ENCODE measurements around the gene FAM98B.
"Not testable (repeated sequence)": the region's sequence is repeated elsewhere in the genome, so short reads cannot be mapped to it uniquely, and the experiment has no call there.

FAM98B gene

GRCh38 chr15:38453971-38454695 lies at the start of gene FAM98B:
TSS of gene FAM98B (plus strand) at chr15:38454127. CDS start at chr15:38454162, 35 bp downstream.
- peak; percentile 86 for DNase-seq

GRCh38 chr15:38406436-38406835 lies 47.5 kb upstream of the FAM98B start:
- no peak for DNase-seq

- no peak for DNase-seq
Observed at GRCh38 chr15:38408576-38408975, 45.4 kb upstream of the FAM98B start.

GRCh38 chr15:38411902-38412301 lies 42.0 kb upstream of the FAM98B start:
- DNase-seq = no peak

GRCh38 chr15:38412466-38412865 lies 41.5 kb upstream of the FAM98B start:
- no peak for DNase-seq

GRCh38 chr15:38414357-38414756 lies 39.6 kb upstream of the FAM98B start:
- no peak for DNase-seq

- no peak for DNase-seq
Observed at GRCh38 chr15:38421069-38421690, 32.7 kb upstream of the FAM98B start.

GRCh38 chr15:38424101-38424552 lies 29.8 kb upstream of the FAM98B start:
- DNase-seq = no peak

- DNase-seq = no peak
Observed at GRCh38 chr15:38425269-38425668, 28.7 kb upstream of the FAM98B start.

GRCh38 chr15:38427380-38427779 lies 26.5 kb upstream of the FAM98B start:
- DNase-seq = no peak

- no peak for DNase-seq
Observed at GRCh38 chr15:38430106-38430760, 23.7 kb upstream of the FAM98B start.

GRCh38 chr15:38436993-38437392 lies 16.9 kb upstream of the FAM98B start:
- no peak for DNase-seq

GRCh38 chr15:38437603-38438002 lies 16.3 kb upstream of the FAM98B start:
- DNase-seq = not testable (repeated sequence)

GRCh38 chr15:38438031-38438986 lies 15.6 kb upstream of the FAM98B start:
- no peak for DNase-seq

- peak; percentile 74 for DNase-seq
Observed at GRCh38 chr15:38440353-38441129, 13.4 kb upstream of the FAM98B start.

- no peak for DNase-seq
Observed at GRCh38 chr15:38441130-38441519, 12.8 kb upstream of the FAM98B start.

- no peak for DNase-seq
Observed at GRCh38 chr15:38454696-38455090, 766 bp downstream of the FAM98B start.

- DNase-seq = no peak
Observed at GRCh38 chr15:38455092-38455491, 1.2 kb downstream of the FAM98B start.

- DNase-seq = no peak
Observed at GRCh38 chr15:38458646-38459045, 4.7 kb downstream of the FAM98B start.

- DNase-seq = no peak
Observed at GRCh38 chr15:38459480-38459879, 5.6 kb downstream of the FAM98B start.

- DNase-seq = no peak
Observed at GRCh38 chr15:38460543-38460942, 6.6 kb downstream of the FAM98B start.
